ENCODE results near the gene LRRIQ3. TPM values are rescaled to one million over a fixed set of nuclear protein-coding genes. Genes with fewer than 3 reads are reported as not detected.

Gene LRRIQ3
- total RNA-seq, 1 donor, result 1.7 TPM

- H3K4me3 ChIP-seq (ENCODE audit: low read depth, low read length), result no peak overlapping the region
- no peak for TF ChIP-seq CTCF (IDR thresholded peaks at IDR 0.05; ENCODE audit: insufficient read depth, low read depth, low read length)
- DNase-seq (ENCODE audit: low read depth), result no peak
These were observed 140.3 kb downstream of the LRRIQ3 start for GRCh38 chr1:74057719-74058118.

- no peak for TF ChIP-seq CTCF (IDR thresholded peaks at IDR 0.05; ENCODE audit: insufficient read depth, low read depth, low read length)
- DNase-seq (ENCODE audit: low read depth), result no peak
- H3K4me3 ChIP-seq (ENCODE audit: low read depth, low read length), result no peak overlapping the region
These were observed 144.6 kb downstream of the LRRIQ3 start for GRCh38 chr1:74053407-74053806.

- no peak for DNase-seq (ENCODE audit: low read depth)
- H3K4me3 ChIP-seq (ENCODE audit: low read depth, low read length), result no peak overlapping the region
- no peak for TF ChIP-seq CTCF (IDR thresholded peaks at IDR 0.05; ENCODE audit: insufficient read depth, low read depth, low read length)
These were observed 147.6 kb downstream of the LRRIQ3 start for GRCh38 chr1:74050386-74050785.

- no peak for DNase-seq (ENCODE audit: low read depth)
These were observed 159.9 kb downstream of the LRRIQ3 start for GRCh38 chr1:74038042-74038441.

GRCh38 chr1:74012583-74012982 lies 185.4 kb downstream of the LRRIQ3 start:
- DNase-seq (ENCODE audit: low read depth), result no peak
- no peak for TF ChIP-seq CTCF (IDR thresholded peaks at IDR 0.05; ENCODE audit: insufficient read depth, low read depth, low read length)
- no peak overlapping the region for H3K4me3 ChIP-seq (ENCODE audit: low read depth, low read length)

More at GRCh38 chr1:74038042-74038441, 159.9 kb downstream of the LRRIQ3 start:
- H3K4me3 ChIP-seq (ENCODE audit: low read depth, low read length), result no peak overlapping the region
- no peak for TF ChIP-seq CTCF (IDR thresholded peaks at IDR 0.05; ENCODE audit: insufficient read depth, low read depth, low read length)

GRCh38 chr1:74011736-74012135 lies 186.2 kb downstream of the LRRIQ3 start:
- no peak for TF ChIP-seq CTCF (IDR thresholded peaks at IDR 0.05; ENCODE audit: insufficient read depth, low read depth, low read length)
- H3K4me3 ChIP-seq (ENCODE audit: low read depth, low read length), result no peak overlapping the region
- no peak for DNase-seq (ENCODE audit: low read depth)

GRCh38 chr1:74010206-74010605 lies 187.8 kb downstream of the LRRIQ3 start:
- no peak for TF ChIP-seq CTCF (IDR thresholded peaks at IDR 0.05; ENCODE audit: insufficient read depth, low read depth, low read length)
- DNase-seq (ENCODE audit: low read depth), result no peak
- no peak overlapping the region for H3K4me3 ChIP-seq (ENCODE audit: low read depth, low read length)
